ENCODE results near the gene GALNT16. TPM values are rescaled to one million over a fixed set of nuclear protein-coding genes. Genes with fewer than 3 reads are reported as not detected.
A peak's percentile ranks its signal among the peaks of the same experiment; 100 is the strongest.

The GALNT16 gene
- total and polyA plus RNA-seq, 2 donors from 2014 or later = 13.1 to 15.2 TPM

- peaks cover 7% of the 10 kb centered on the region for H3K27me3 ChIP-seq (ENCODE audit: control insufficient read depth, insufficient read depth, low read length)
- FAIRE-seq = no peak
These were observed 811 bp upstream of the GALNT16 start for GRCh38 chr14:69259168-69259526.

GRCh38 chr14:69260190-69260860 lies 367 bp downstream of the GALNT16 start:
- DNase-seq = peak; percentile 44 to 79 (median 65)
- Histone ChIP-seq H3K27me3 (ENCODE audit: control insufficient read depth, insufficient read depth, low read length) (peaks cover 7% of the 10 kb centered on the region), H3K9me3 (ENCODE audit: control insufficient read depth in 2 of 3, insufficient read depth in 1 of 3, low read length in 3 of 3) (no peaks in the 10 kb centered on the region), H3K36me3 (ENCODE audit: control insufficient read depth in 2 of 3, insufficient read depth in 3 of 3, low read length in 3 of 3) (no peaks in the 10 kb centered on the region), H3K4me1 (ENCODE audit: control insufficient read depth in 2 of 3, insufficient read depth in 2 of 3, low read depth in 1 of 3, low read length in 3 of 3) (peaks cover 0 to 4% (median 0%) of the 10 kb centered on the region in 3 donors), H3K9ac (ENCODE audit: low read length in 3 of 3) (no peak overlapping the region), H3K27ac (ENCODE audit: low read depth in 2 of 2, low read length in 2 of 2) (no peak overlapping the region), H3K4me3 (ENCODE audit: low read length in 3 of 3) (peak overlapping the region; percentile 28 to 55 (median 28))
- intact Hi-C loops (cut with DNase I) = no loop called here
- TF ChIP-seq CTCF (IDR thresholded peaks at IDR 0.05; ENCODE audit: borderline replicate concordance, extremely low read depth, insufficient read depth) = no peak
- FAIRE-seq = no peak

More at GRCh38 chr14:69259168-69259526, 811 bp upstream of the GALNT16 start:
- TF ChIP-seq CTCF (IDR thresholded peaks at IDR 0.05; ENCODE audit: borderline replicate concordance, extremely low read depth, insufficient read depth) = no peak
- H3K27ac ChIP-seq (ENCODE audit: low read depth in 2 of 2, low read length in 2 of 2) = no peak overlapping the region
- H3K36me3 ChIP-seq (ENCODE audit: control insufficient read depth in 2 of 3, insufficient read depth in 3 of 3, low read length in 3 of 3) = no peaks in the 10 kb centered on the region
- H3K9me3 ChIP-seq (ENCODE audit: control insufficient read depth in 2 of 3, insufficient read depth in 1 of 3, low read length in 3 of 3) = no peaks in the 10 kb centered on the region
- H3K9ac ChIP-seq (ENCODE audit: low read length in 3 of 3) = no peak overlapping the region
- H3K4me3 ChIP-seq (ENCODE audit: low read length in 3 of 3) = peak overlapping the region in 1 of 3 donors; percentile 55
- peaks cover 0 to 4% (median 0%) of the 10 kb centered on the region in 3 donors for H3K4me1 ChIP-seq (ENCODE audit: control insufficient read depth in 2 of 3, insufficient read depth in 2 of 3, low read depth in 1 of 3, low read length in 3 of 3)
- DNase-seq = no peak
- intact Hi-C loops (cut with DNase I) = loop anchor here (10.0 kb wide), 1 partner anchor 96 kb away; no protein-coding TSS in a partner anchor

GRCh38 chr14:69260861-69261564 lies 1.1 kb downstream of the GALNT16 start:
- H3K4me3 ChIP-seq (ENCODE audit: low read length in 3 of 3) = peak overlapping the region in 1 of 3 donors; percentile 55
- FAIRE-seq = no peak
- peaks cover 7% of the 10 kb centered on the region for H3K27me3 ChIP-seq (ENCODE audit: control insufficient read depth, insufficient read depth, low read length)
- intact Hi-C loops (cut with DNase I) = no loop called here
- peaks cover 0 to 4% (median 0%) of the 10 kb centered on the region in 3 donors for H3K4me1 ChIP-seq (ENCODE audit: control insufficient read depth in 2 of 3, insufficient read depth in 2 of 3, low read depth in 1 of 3, low read length in 3 of 3)
- no peak overlapping the region for H3K27ac ChIP-seq (ENCODE audit: low read depth in 2 of 2, low read length in 2 of 2)
- peak; percentile 43 to 77 (median 62) for DNase-seq
- TF ChIP-seq CTCF (IDR thresholded peaks at IDR 0.05; ENCODE audit: borderline replicate concordance, extremely low read depth, insufficient read depth) = peak; percentile 44
- no peaks in the 10 kb centered on the region for H3K9me3 ChIP-seq (ENCODE audit: control insufficient read depth in 2 of 3, insufficient read depth in 1 of 3, low read length in 3 of 3)
- H3K36me3 ChIP-seq (ENCODE audit: control insufficient read depth in 2 of 3, insufficient read depth in 3 of 3, low read length in 3 of 3) = no peaks in the 10 kb centered on the region
- peak overlapping the region in 1 of 3 donors; percentile 26 for H3K9ac ChIP-seq (ENCODE audit: low read length in 3 of 3)

Data from kidney (tissue), 14 donors.